Endothelial cell of hepatic sinusoid (primary cell): ENCODE measurements around the gene TTL.
"Not testable (repeated sequence)": the region's sequence is repeated elsewhere in the genome, so short reads cannot be mapped to it uniquely, and the experiment has no call there.

ENCODE experiments used
- in situ Hi-C: cut with HindIII; loops from 2 replicates; pipeline ENCODE4 v1.10.0; 2017; ENCODE audit warnings: low sequenced_read_pairs

Gene TTL

DNA sequence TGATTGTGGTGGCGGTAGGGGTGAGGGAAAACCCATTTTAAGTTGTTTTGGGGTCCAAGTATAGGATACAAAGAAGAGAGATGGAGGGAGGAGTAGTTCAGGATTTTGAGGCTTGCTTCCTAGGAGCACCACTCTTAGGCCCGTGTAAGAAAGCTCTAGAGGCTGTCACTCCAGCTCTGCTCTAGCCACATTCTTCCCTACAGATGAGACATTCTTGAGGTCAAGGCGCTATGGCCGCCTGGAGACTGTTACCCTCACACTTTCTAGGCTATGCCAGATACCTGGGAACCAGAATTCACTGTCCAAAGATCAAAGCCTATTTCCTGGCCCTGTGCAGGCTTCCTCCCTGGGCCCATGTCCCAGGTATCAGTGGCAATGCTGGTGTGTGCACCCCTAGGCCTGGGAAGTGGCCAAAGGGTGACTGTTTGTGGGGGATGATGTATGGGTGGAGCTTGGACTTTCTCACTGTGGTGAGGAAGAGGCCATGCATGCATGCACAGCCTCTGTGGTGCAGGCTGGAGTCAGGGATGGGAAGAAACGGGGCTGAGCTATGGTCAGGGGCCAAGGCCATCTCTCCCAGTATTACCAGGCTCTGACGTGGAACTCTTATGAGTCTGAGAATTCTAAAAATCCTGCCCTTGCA lies 7.0 kb upstream of the TTL start:
- in situ Hi-C loops = no loop called here

DNA sequence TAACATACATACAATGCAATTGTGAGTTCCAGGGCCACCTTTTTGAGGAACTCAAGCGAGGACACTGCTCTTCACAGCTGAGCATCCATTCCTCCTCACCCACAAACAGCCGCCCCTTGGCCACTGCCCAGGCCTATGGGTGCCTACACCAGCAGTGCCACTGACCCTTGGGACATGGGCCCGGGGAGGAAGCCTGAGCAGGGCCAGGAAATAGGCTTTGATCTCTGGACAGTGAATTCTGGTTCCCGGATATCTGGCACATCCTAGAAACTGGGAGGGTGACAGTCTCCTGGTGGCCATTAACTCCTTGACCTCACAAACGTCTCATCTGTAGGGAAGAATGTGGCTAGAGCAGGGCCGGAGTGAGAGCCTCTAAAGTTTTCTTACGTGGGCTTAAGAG lies 5.5 kb upstream of the TTL start:
- in situ Hi-C loops = no loop called here

DNA sequence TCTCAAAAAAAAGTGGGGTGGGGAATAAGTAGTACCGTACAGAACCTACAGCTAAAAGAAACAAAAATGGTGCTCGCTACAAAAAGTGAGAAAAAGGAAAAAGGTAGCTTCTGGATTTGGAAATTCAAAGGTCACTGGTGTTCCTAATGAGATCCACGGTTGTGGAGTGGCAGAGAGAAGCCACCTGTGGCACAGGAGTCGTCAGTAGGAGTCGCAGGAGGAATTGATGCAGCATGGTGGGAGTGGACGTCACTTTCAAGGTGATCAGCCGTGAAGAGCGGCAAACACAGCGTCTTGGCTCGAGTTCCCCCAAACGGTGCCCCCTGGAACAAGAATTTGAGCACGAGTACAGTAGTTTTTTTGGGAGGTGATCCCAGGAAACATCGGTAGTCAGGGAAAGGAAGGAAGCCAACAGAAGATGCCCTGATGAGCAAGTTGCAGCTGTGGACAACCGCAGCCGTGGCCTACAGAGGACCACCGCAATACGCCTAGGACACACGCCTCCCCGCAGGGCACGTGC lies 1.4 kb upstream of the TTL start:
- in situ Hi-C loops = no loop called here

DNA sequence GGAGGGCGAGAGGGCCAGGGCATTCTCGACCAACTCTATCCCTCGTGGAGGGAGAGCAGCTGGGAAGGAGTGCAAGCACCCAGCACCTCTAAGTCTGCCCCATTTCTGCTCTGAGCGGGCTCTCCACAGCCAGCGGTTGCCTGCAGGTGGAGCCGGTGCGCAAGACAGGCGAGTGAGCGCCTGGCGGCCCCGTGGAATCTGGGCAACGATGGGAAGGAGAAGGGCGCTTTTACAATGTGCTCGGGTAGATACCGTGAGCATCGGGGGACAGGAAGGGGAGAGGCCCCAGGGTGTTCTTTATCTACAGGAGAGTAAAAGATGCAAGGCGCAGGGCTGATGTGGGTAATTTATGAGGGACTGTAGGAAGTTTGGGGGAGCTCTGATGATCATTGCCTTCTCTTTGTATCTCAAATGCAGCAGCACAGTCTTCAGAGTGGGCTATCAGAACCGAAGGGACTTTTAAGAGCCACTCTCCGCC lies 867 bp upstream of the TTL start:
- in situ Hi-C loops = no loop called here

DNA sequence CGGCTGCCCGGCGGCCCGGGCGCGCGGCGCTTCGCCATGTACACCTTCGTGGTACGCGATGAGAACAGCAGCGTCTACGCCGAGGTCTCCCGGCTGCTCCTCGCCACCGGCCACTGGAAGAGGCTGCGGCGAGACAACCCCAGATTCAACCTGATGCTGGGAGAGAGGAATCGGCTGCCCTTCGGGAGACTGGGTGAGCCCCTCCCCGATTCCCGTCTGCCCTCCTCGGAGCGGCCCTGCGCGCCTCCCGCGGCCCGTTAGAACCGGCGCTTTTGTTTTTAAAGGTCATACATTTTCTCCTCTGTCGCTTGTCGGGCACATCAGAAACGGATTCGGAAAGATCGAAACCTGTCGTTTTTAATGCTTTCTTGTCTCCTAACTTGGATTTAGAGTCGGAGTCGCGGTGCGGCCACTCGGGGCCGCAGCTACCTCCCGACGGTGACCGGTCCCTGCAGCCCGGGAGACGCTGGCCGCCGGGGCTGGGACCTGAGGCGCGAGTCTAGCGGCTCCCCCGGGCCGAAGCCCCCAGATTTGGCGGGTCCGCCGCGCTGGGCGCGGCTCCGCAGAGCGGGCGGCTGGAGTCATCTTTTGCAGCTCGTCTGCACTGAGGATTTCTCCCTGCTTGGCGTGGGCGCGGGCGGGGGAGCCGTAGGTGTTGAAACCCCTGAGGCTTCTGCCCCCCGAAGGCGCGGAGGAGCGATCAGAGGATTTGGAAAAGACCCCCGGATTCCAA lies 519 bp downstream of the TTL start:
- in situ Hi-C loops = no loop called here

DNA sequence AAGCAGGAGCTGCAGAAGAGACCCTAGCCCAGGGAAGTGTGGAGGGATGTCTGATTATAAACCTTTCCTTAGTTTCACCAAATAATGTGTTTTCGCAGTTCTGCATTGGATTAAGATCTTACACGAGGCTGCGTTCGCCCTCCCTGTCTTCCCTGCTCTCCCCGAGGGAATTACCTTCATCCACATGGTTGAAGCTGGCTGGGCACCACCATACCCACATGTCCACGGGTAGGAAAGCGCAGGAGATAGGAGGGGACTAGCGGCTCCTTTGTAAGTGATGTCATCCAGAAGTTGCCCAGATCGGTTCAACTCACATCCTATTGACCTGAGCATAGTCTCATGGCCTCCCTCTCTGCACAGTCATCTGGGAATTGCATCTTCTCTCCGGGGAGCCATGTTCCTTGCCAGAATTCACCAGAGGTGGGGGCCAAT lies 1.1 kb downstream of the TTL start:
- in situ Hi-C loops = no loop called here

DNA sequence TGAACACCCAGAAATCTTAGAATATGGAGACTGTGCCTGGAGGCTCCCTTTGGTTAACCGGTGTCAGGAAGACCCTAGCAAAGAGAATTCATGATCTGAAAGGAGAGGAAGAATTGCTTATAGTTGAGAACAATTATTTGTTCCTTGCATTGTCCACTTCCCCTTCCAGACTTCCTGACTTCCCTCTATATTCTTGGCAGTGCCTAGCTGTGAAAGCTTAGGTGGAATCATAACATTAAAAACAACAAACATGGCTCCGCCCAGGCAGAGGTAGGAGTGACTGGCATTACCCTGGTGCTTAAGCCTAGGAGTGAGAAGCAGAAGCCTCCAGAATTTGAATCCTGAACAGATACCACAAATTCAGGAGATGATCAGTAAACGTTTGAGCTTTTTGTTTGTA lies 1.9 kb downstream of the TTL start:
- in situ Hi-C loops = no loop called here

DNA sequence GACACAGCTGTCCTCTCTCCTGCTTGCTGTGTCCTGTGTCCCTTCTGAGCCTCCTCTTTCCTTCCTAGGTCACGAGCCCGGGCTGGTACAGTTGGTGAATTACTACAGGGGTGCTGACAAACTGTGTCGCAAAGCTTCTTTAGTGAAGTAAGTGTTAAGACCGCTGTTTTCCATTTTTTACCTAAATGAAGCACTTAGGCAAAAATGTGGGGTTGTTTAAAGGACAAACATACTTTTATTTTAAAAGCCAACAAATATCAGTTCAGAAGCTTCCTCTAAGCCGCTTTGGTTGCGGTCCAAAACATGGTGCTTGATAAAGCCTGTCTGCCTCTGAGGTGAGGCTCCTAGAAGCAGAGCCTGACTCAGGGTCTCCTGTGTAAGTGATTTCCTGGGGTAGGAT lies 3.9 kb downstream of the TTL start:
- in situ Hi-C loops = loop anchor here (5.0 kb wide), 1 partner anchor 61 kb away; no protein-coding TSS in a partner anchor

DNA sequence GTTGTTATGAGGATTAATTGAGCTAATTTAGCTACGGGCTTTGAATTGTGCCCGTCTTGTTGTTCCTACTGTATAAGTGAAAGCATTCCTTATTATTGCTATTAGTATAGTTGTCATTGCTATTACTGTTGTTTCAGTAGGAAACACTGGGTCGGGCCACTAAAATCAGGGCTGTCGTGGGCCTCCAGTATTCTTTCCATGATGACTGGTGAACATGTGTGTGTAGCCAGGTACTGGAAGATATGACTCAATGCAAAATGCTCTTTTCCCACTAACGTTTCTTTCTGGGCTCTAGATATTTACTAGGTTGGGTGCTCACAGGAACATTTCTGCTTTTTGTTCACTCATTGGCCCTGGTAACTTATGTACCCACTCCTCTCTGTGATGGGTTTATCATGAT lies 4.9 kb downstream of the TTL start:
- in situ Hi-C loops = loop anchor here (5.0 kb wide), 1 partner anchor 60 kb away; no protein-coding TSS in a partner anchor

DNA sequence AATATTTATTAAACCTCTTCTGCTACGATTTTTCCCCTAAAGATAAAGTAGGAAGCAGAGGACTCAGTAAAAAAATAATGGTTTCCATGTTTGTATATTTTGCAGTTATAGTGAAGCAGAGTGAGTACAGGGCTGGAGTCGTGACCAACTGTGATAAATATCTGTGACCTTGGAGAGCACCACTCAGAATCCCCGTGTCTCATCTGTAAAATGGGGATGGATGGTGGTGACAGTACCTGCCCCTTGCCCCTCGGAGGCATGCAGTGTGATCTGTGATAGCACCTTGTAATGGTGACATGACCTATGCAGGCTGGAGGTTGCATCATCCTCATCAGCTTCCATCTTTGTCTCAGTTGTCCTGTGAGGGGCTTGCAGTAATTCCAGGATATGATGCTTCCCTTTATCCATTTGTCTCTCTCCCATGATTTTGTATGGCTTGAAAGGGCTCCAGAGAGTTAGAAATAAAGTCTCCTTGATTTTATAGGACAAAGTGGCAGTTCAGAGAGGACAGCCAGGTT lies 5.5 kb downstream of the TTL start:
- in situ Hi-C loops = loop anchor here (5.0 kb wide), 1 partner anchor 60 kb away; no protein-coding TSS in a partner anchor

DNA sequence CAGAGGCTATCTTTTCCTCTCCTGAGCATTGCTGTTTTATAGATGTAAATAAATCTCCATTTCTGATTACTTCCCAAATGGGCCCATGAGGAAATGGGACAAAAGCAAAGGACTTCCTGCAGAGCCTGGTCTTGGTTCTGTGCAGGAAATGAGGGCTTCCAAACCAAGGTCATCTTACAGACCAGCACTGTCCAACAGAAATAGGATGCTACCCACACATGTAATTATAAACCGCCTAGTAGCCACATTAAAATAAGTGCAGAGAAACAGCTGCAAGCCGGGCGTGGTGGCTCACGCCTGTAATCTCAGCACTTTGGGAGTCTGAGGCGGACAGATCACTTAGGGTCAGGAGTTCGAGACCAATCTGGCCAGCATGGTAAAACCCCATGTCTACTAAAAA lies 6.2 kb downstream of the TTL start:
- in situ Hi-C loops = loop anchor here (5.0 kb wide), 1 partner anchor 59 kb away; no protein-coding TSS in a partner anchor

DNA sequence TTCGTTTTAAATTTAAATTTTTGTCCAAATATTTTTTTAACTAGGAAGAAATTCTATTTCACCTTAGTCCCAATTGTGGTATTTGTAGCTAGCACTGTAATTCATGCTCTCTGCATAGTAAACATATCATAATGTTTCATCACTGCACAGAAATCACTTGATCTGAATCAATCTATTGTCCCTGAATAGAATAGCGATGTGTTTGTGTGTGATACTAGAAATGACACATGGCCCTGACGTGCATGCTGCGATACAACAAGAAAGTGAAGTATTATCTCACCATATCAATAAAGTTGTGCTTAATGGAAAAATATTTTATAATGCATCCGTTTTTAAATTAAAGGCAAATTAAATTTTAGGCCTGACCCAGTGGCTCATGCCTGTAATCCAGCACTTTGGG lies 10.0 kb downstream of the TTL start:
- in situ Hi-C loops = no loop called here

DNA sequence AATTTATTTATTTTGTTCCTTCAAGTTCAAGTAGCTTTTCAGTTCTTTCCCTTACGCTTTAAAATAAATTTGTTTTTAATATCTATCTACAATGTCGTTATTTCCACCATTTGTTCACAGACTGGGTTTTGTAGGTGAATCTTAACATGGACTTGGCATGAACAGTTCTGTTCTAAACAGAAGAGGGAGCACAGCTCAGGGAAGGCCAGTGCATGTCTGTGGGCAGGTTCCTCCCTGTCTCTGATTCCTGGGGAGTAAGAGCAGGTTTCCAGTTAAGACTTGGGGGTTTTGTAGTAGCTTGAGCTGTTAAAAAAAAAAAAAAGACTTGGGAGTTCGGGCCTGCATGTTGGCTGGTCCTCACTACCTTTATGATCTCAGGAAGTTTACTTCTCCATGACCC lies 11.1 kb downstream of the TTL start:
- in situ Hi-C loops = no loop called here

DNA sequence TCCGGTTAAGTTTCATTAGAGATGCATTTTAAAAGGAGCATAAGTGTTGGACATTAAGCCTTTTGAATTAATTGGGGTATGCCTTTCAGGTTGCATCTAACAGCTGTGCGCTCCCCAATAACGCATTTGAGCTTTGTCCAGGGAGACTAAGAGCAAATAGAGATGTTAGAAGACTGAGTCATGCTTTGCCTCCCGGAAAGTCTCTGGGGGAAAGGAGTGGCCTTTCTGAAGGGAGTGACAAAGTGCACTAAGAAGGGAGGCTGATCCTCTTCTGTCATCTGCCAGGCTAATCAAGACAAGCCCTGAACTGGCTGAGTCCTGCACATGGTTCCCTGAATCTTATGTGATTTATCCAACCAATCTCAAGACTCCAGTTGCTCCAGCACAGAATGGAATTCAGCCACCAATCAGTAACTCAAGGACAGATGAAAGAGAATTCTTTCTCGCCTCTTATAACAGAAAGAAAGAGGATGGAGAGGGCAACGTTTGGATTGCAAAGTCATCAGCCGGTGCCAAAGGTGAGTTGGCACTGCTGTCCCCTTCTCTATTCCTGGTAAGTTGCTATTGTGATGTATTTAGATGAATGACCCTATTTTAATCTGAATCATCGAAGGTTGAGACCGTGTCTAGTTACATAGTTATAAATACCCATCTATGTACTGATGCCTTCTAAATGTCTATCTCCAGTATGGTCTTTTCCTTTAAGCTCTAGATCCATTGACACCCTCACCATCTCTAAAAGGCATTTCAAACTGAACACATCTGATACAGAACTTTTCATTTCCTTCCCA lies 12.1 kb downstream of the TTL start:
- in situ Hi-C loops = no loop called here

DNA sequence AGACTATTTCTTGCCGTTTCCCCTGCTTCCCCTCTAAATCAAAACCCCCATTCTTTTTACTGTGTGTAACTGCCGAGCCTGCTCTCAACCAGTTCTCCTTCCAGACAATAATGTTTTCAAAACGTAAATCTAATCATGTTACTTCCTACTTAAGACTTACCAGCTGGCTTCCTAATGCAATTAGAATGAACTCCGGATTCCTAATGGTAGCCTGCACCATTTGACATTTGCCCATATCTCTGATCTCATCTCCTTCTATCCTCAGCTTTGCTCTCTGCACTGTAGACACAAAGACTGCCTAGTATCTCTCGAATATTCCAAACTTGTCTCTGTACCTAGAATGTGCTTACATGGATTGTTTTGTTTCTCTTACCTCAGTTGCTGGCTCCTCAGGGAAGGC lies 12.9 kb downstream of the TTL start:
- in situ Hi-C loops = no loop called here

DNA sequence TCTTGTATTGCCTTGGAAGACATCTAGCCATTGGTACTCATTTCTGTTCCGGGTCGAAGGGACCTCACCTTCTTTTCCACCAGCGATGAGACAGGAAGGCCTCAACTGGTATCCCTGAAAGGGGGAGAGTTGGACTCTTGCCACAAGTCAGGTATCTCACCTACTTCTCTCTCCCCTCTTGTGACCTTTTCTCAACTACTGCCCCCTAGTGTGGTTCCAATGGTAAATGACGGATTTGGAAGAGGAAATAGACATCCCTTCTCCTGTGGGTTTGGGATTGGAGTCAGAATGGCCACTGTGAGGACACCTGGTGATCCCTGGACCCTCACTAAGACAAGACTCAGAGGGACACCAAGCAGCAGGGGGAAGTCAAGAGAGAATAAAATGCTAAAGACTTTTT lies 13.9 kb downstream of the TTL start:
- in situ Hi-C loops = not testable (repeated sequence)

DNA sequence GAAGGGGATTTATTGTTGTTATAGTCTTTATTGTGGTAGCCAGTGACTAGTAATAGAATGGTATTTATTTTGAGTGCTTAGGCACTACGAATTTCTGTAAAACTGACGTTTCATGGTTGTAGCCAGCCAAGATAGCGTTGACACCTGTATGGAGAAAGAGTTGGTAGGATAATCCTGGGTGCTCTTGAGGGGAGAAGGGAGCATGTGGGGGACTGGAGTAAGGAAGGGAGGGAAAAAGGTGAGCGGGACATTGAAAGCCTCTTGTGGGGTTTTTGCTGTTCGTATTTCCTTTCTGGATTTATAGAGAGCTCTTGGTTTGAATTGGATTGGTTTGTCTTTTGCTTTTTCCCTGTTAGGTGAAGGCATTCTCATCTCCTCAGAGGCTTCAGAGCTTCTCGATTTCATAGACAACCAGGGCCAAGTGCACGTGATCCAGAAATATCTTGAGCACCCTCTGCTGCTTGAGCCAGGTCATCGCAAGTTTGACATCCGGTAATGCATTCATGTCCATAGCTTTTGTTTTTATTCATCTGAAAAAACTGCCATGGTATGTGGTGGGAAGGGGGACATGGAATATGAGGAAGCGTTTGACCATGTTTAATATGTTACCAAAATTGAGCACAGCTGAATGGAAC lies 19.0 kb downstream of the TTL start:
- in situ Hi-C loops = not testable (repeated sequence)

DNA sequence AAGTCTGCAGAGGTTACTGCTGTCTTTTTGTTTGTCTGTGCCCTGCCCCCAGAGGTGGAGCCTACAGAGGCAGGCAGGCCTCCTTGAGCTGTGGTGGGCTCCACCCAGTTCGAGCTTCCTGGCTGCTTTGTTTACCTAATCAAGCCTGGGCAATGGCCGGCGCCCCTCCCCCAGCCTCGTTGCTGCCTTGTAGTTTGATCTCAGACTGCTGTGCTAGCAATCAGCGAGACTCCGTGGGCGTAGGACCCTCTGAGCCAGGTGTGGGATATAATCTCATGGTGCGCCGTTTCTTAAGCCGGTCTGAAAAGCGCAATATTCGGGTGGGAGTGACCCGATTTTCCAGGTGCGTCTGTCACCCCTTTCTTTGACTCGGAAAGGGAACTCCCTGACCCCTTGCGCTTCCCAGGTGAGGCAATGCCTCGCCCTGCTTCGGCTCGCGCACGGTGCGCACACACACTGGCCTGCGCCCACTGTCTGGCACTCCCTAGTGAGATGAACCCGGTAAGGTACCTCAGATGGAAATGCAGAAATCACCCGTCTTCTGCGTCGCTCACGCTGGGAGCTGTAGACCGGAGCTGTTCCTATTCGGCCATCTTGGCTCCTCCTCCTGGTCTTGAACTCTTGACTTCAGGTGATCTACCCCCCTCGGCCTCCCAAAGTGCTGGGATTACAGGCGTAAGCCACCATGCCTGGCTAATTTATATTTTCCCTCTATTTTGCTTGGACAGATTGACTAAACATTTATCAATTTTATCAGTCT lies 27.5 kb downstream of the TTL start:
- in situ Hi-C loops = not testable (repeated sequence)

DNA sequence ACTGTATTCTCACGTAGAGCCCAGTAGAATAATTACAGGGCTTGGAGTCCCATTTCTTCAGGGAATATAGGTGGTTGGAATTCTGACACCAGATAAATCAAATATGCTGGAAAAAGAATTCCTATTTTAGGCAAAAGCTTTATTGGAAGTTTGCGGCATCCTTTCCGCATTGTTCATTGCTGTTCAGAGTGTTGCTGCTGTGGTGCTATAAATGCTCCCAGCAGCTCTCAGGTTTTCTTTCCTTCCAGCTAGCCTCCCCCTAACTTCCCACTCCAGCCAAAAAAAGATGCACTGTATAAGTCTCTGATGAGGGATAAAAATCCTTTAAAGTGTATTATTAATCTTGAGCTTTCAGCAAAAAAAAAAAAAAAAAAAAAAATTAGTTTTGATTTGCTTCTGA lies 34.8 kb downstream of the TTL start:
- in situ Hi-C loops = no loop called here

DNA sequence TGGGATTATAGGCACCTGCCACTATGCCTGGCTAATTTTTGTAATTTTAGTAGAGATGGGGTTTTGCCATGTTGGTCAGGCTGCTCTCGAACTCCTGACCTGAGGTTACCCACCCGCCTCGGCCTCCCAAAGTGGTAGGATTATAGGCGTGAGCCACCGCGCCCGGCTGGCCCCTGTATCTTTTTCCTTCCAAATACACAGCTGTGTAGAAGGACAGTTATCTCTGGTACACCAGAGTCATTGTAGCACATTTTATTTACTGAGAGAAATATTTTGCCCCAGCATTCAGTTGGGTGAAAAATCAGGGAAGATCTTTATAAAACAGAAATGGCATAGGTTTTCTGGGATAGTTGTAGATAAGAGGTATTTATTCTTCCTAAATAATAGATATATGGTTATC lies 36.9 kb downstream of the TTL start:
- in situ Hi-C loops = no loop called here
